Keratinocyte (primary cell): ENCODE measurements around the gene NEK10. TPM values are rescaled to one million over a fixed set of nuclear protein-coding genes. Genes with fewer than 3 reads are reported as not detected.

Experiments
- DNase-seq: peaks from one replicate; pipeline ENCODE4 v3.0.0-alpha.2; 2011; ENCODE audit warnings: low read depth, missing footprints, low spot score
- FAIRE-seq: peaks from 2 replicates; lab custom pipeline; 2011; peaks lifted over from hg19 to GRCh38; lab: Jason Lieb, UNC
- H2AFZ ChIP-seq: 2 replicates; pipeline ENCODE4 v1.6.0; 2012; ENCODE audit warnings: low read length, control low read depth, inconsistent platforms; ENCODE audit not compliant: control insufficient read depth
- H3K27ac ChIP-seq: 2 replicates; pipeline ENCODE4 v1.5.1; 2011; ENCODE audit warnings: low read length; ENCODE audit not compliant: control insufficient read depth, insufficient read depth
- H3K27me3 ChIP-seq: 3 replicates; pipeline ENCODE4 v1.6.0; 2011; ENCODE audit warnings: low read length; ENCODE audit not compliant: control insufficient read depth, insufficient read depth; ENCODE audit errors: extremely low read depth
- H3K36me3 ChIP-seq, 2 experiments: 2 replicates in 1 of 2; 3 replicates in 1 of 2; pipeline ENCODE4 v1.5.1; 2011; ENCODE audit warnings: low read length in 2 of 2, mild to moderate bottlenecking in 1 of 2; ENCODE audit not compliant: control insufficient read depth in 2 of 2, insufficient read depth in 2 of 2; ENCODE audit errors: extremely low read depth in 1 of 2
- H3K4me1 ChIP-seq: 3 replicates; pipeline ENCODE4 v1.5.1; 2011; ENCODE audit warnings: low read length; ENCODE audit not compliant: control insufficient read depth, insufficient read depth; ENCODE audit errors: extremely low read depth
- H3K4me2 ChIP-seq: 3 replicates; pipeline ENCODE4 v1.6.0; 2011; ENCODE audit warnings: low read depth, low read length; ENCODE audit not compliant: control insufficient read depth, insufficient read depth; ENCODE audit errors: extremely low read depth
- H3K4me3 ChIP-seq, 3 experiments: fragments of 200-600 bp in 1 of 3; sonication (generic) in 1 of 3; 2 replicates in 2 of 3; 3 replicates in 1 of 3; pipeline ENCODE4 v1.5.1; 2011 to 2016; ENCODE audit warnings: low read length in 3 of 3, mild to moderate bottlenecking in 3 of 3, control low read depth in 2 of 3, inconsistent platforms in 1 of 3, low read depth in 1 of 3, mixed read lengths in 1 of 3, mixed run types in 1 of 3, moderate library complexity in 1 of 3; ENCODE audit not compliant: control insufficient read depth in 2 of 3, insufficient read depth in 2 of 3; ENCODE audit errors: extremely low read depth in 1 of 3
- H3K79me2 ChIP-seq: 2 replicates; pipeline ENCODE4 v1.6.0; 2012; ENCODE audit warnings: low read length; ENCODE audit not compliant: control insufficient read depth, insufficient read depth
- H3K9ac ChIP-seq: 3 replicates; pipeline ENCODE4 v1.6.0; 2011; ENCODE audit warnings: low read length; ENCODE audit not compliant: control insufficient read depth, insufficient read depth; ENCODE audit errors: extremely low read depth
- H3K9me1 ChIP-seq: 3 replicates; pipeline ENCODE4 v1.6.0; 2011; ENCODE audit warnings: low read length; ENCODE audit not compliant: control insufficient read depth, insufficient read depth; ENCODE audit errors: extremely low read depth
- H3K9me3 ChIP-seq: 2 replicates; pipeline ENCODE4 v1.5.1; 2012; ENCODE audit warnings: low read depth, low read length; ENCODE audit not compliant: control insufficient read depth
- H4K20me1 ChIP-seq: 3 replicates; pipeline ENCODE4 v1.6.0; 2011; ENCODE audit warnings: low read length; ENCODE audit not compliant: control insufficient read depth, insufficient read depth; ENCODE audit errors: extremely low read depth
- CTCF ChIP-seq, 3 experiments: IDR thresholded peaks in 1 of 3; conservative IDR thresholded peaks in 1 of 3; optimal IDR thresholded peaks in 1 of 3; 2 replicates in 2 of 3; 3 replicates in 1 of 3; pipeline versions ENCODE3 to v1.5.1; 2011; ENCODE audit warnings: low read length in 3 of 3, mild to moderate bottlenecking in 3 of 3, moderate library complexity in 2 of 3, control low read depth in 1 of 3, inconsistent platforms in 1 of 3; ENCODE audit not compliant: insufficient read depth in 2 of 3; ENCODE audit errors: extremely low read depth in 1 of 3
- EZH2 ChIP-seq: IDR thresholded peaks from one replicate; pipeline ENCODE4 v1.6.1; 2012; ENCODE audit warnings: inconsistent platforms, mild to moderate bottlenecking, low read length, moderate library complexity
- dilution Hi-C: fragments of 300-500 bp; cut with MboI; formaldehyde crosslinking; loops from one replicate; pipeline ENCODE4 v1.7.0; 2020; ENCODE audit warnings: low sequenced_read_pairs; ENCODE audit not compliant: extremely low pct_ligation_motif_present
- polyA plus RNA-seq, 5 experiments: library from polyadenylated mRNA; depleted of rRNA in 3 of 5; stranded (reverse) in 3 of 5; stranded (forward) in 1 of 5; unstranded in 1 of 5; fragments of >200 nt; gene quantifications; 1 replicate in 1 of 5; 2 replicates in 3 of 5; 3 replicates in 1 of 5; pipeline versions ENCODE4 v1.2.1 to v1.2.3, GENCODE V29; 2011 to 2012; ENCODE audit warnings: missing spikeins in 2 of 5, low read depth in 1 of 5, low replicate concordance in 1 of 5

NEK10 gene
- polyA plus RNA-seq, 1 donor (not counting 4 experiments of a cell fraction or from before 2014, with no cell fraction given) = 0.98 TPM

GRCh38 chr3:27174530-27174929 is 194.7 kb downstream of the NEK10 start:
- dilution Hi-C loops = no loop called here
- no peak for FAIRE-seq
- DNase-seq = no peak

GRCh38 chr3:27171113-27171512 is 198.1 kb downstream of the NEK10 start:
- Histone ChIP-seq H3K9ac (no peak overlapping the region), H3K4me2 (no peak overlapping the region), H3K79me2 (no peaks in the 10 kb centered on the region), H3K27ac (no peak overlapping the region), H3K9me1 (no peaks in the 10 kb centered on the region), H4K20me1 (no peaks in the 10 kb centered on the region), H3K4me3 (no peak overlapping the region), H2AFZ (no peak overlapping the region), H3K9me3 (no peaks in the 10 kb centered on the region), H3K36me3 (no peaks in the 10 kb centered on the region), H3K27me3 (no peaks in the 10 kb centered on the region), H3K4me1 (no peaks in the 10 kb centered on the region)
- no peak for TF ChIP-seq CTCF (optimal IDR thresholded peaks at IDR 0.05 in 1 of 3, IDR thresholded peaks at IDR 0.05 in 1 of 3, conservative IDR thresholded peaks at IDR 0.05 in 1 of 3; ENCODE audit: extremely low read depth in 1 of 3, insufficient read depth in 2 of 3, low read length in 3 of 3)
- TF ChIP-seq EZH2 = no peak
- dilution Hi-C loops = no loop called here
- no peak for DNase-seq
- no peak for FAIRE-seq

More at GRCh38 chr3:27174530-27174929, 194.7 kb downstream of the NEK10 start:
- Histone ChIP-seq H2AFZ (no peak overlapping the region), H3K4me2 (no peak overlapping the region), H3K36me3 (no peaks in the 10 kb centered on the region), H3K27ac (no peak overlapping the region), H3K4me3 (no peak overlapping the region), H3K4me1 (no peaks in the 10 kb centered on the region), H3K9me1 (no peaks in the 10 kb centered on the region), H3K9me3 (no peaks in the 10 kb centered on the region), H3K27me3 (no peaks in the 10 kb centered on the region), H3K9ac (no peak overlapping the region), H4K20me1 (no peaks in the 10 kb centered on the region), H3K79me2 (no peaks in the 10 kb centered on the region)
- TF ChIP-seq CTCF (optimal IDR thresholded peaks at IDR 0.05 in 1 of 3, IDR thresholded peaks at IDR 0.05 in 1 of 3, conservative IDR thresholded peaks at IDR 0.05 in 1 of 3; ENCODE audit: extremely low read depth in 1 of 3, insufficient read depth in 2 of 3, low read length in 3 of 3) = no peak
- TF ChIP-seq EZH2 = no peak
